Right forelimb (tissue), 1 donor: ENCODE data around the gene PDGFC.

Experiments
- DNase-seq: peaks from one replicate; pipeline ENCODE4 v3.0.0-alpha.2; 2018

The PDGFC gene

DNA sequence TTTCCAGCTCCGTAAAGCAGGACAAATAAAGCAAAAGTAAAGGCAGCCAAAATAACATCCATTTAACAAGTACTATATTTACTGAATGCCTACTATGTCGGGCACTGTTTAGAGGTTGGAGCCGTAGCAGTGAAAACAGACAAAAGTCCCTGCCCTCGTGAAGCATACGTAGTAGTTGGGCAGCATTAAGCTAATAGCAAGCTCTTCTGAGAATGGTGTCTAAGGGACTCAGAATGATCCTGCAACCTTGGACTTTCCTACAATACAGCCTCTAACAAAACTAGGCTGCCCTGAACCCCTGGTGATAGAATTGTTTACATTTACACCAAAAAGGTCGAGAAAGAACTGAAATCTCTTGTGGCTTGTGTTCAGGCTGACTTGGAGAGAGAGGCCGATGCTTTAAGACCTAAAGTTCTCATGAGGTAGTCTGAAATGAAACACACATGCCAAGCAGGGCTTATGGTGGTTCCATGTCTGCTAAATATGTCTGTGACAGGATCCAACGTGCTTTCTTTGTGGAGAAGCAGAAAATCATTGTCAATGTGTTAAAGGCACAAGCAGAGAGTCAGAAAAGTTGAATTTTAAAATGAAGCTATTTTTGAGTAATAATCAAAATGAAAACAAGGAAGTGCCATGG lies 898 bp upstream of the PDGFC start:
- no peak for DNase-seq

DNA sequence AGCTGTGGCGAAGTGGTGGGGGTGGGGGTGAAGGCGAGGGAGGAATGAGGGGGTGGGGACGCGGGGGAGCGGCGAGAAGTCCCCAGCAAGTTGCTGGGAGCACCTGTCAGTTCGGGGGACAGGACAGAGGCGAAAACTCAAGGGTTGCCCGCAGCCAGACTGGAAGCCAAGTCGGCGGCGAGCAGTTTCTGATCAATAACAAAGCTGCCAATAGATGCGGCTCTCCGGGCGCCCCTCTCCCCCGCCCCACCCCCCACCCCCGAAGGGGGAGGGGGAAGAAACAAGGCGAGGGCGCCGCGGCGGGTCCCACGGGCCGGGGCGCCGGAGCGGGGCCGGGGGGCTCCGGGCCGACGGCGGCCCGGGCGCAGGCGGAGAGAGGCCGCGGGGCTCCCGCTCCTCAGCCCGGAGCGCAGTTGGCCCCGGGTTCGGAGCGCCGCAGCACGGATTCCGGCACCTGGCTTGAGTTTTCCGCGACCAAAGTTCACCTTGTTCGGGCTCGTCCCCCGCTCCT lies 379 bp downstream of the PDGFC start:
- DNase-seq = peak; percentile 67

DNA sequence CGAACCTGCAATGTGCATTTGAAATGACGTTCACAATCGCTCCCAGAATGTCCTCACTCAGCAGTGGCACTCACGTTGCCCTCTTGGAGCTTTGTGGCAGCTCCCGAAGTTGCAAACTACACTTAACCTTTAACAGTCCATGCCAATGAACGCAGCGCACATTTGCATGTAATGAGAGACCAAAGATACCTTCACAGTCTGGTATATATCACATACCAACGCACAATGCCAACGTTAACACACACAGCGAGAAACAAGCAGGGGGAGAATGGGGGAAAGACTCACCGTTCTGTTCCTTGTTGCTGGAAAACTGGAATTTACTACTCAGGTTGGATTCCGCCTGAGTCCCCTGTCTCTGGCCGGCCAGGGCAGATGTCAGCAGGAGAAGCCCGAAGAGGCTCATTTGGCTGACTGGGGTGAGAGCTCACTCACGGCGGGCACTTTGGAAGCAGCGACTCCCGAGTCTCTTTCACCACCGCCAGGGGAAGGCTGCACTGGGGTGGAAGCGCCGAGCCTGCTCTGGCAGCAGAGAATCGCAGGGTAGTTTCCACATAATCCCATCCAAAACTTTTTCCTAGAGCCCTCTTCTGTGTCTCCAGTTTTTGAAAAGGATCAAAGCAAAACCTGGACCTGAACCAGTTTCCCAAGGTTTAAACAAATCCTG lies 966 bp downstream of the PDGFC start:
- peak; percentile 73 for DNase-seq

DNA sequence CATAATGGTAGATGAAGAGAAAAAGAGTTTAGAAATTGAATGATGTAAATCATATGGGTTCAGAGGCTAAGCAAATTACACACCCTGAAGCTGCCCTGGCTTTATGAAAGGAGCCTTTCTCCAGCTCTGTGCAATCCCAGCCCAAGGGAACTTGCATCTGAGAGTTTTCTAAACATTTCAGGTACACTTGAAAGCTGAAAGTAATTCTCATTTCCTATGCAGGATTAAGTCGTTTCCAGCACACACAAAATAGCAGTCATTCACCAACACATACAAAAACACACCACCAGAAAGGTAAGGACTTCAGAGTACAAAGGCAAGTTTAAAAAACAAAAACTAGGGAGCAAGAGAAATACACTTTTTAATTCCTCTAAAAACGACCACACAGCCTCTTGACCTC lies 1.7 kb downstream of the PDGFC start:
- no peak for DNase-seq

DNA sequence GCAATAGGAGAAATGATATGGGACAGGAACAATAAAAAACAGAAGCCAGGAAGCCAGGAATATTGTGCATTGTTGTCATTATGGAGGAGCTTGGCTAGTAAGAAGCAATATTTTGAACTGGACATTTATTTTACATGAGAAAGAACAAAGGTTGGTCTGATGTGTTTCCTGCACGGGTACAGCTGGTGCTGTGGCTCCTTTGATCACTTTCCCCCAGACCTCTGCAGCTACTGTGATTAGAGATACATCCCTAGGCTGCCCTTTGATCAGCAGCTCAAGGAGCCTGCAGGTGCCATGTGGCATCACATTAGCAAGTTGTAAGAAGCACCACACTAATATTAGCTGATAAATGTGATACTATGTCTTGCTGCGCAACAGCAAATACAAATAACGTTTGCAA lies 2.5 kb downstream of the PDGFC start:
- no peak for DNase-seq

DNA sequence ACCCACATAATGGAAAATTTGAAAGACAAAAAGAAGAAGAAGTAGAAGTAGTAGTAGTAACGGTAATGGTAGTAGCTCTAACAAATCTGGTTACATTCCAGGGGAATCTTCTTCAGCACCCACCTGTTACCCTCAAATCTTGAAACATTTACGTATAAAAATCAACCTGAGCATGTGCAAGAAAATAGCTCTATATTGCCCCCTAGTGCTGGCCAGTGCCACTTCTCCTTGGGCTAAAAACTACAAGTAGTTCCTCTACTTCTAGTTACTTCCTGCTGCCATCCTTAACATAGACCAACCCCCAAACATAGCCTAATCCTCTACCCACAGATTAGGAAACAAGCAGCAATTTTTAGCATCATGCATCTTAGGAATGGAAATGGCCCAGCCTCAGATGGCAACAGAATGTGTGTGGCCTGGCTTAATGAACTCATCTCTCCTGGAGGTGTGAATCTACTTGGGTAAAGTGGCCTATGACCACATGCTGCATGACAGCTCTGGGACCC lies 3.1 kb downstream of the PDGFC start:
- DNase-seq = peak; percentile 63

DNA sequence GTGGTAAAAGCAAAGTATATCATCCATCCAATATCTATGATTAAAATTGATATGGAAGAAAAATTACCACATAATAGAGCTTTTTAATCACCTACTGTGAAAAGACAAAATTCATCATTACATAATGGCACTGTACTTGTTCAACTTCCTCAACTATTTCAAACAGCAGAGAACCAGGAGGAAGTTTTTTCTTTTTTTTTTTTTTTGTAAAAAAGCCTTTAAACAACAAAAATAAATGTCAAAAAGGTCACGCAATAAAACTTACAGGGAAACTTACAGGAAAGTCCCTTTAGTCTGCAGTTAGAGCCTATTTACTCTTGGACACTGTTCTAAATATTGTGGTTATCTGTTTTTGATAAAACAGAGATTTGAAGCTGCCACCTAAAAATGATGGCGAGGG lies 4.8 kb downstream of the PDGFC start:
- DNase-seq = no peak

DNA sequence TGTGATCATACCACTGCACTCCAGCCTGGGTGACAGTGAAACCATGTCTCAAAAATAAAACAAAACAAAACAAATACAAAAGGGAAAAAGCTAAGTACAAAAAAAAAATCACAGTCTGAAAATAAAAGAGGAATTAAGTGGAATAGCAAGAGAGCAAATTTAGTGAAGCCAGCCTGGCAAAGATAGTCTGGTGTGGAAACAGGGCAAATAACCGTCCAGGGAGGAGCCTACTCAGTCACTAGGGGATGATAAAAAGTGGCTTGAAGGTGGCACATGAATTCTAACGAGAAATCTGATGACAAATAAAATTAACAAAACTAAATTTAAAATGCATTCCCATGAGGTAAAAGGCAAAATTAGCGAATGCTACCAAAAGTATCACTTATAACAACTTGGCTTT lies 8.2 kb downstream of the PDGFC start:
- no peak for DNase-seq

DNA sequence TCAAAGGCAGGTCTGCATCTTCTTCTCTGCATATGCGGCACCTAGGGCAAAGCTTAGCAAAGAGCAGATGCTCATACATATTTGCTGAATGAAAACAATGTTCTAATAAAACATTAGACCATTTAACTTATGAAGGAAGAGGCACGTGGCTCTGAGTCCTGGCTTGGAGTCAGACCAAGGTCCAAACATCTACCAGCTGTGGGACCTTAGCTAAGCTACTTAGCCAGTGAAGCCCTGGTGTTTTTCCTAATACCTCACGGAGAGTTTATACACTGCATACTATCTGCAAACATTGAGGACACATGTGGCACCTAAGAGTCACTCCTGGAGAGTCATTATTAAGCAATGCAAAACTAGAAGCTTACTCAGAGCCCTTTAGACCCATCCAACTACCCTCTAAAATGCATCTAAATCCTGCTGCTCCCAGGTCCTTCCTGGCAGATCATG lies 9.0 kb downstream of the PDGFC start:
- no peak for DNase-seq

DNA sequence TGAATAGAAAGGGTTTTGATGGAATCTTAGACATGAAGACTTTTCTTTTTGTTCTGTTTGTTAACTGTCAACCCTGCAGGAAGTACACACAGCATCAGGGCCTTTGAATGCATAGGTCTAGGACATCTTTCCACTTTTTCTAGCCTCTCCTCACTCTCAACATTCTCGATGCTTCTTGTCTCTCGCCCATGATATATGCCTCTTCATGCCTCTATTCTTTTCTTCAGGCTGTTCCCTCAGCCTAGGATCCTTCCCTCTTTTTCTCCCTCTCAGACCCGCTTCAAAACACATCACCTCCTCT lies 9.6 kb downstream of the PDGFC start:
- DNase-seq = no peak

DNA sequence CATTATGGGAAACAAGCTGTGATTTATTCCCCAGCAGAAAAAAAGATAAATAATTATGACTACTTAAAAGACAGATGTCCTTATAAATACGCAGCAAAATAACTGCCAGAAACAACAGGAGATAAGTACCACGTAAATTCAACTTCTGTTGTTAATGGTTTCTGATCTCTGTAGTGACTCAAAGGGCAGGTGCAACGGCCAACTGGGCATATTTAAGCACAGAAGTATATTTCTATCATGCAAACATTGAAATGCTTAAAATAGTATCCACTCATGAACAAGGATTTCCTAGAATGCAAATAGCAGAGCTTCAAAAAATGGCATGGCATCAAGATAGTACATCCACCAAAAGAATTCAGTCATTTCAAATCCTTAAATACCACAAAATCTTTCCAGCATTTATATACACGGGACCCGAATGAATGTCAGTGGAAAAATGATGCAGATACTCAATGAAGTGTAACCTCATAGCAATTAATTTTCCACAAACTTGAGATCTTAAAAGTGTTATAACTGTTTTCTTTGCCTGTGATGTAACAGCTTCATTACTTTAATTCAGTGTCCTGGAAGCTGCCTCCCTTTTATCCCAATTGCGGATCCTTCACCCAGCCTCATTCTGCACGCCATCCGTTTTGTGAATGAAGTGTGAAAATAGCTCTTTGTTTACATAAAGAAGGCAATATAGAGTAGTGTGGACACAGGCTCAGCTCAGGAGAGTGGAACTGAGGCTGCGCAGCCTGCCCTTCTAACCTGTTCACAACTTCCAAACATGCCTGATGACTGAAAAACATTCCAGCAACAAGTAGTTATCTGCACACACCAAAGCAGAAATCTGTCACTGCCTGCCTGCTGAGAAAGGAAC lies 10.2 kb downstream of the PDGFC start:
- DNase-seq = no peak

DNA sequence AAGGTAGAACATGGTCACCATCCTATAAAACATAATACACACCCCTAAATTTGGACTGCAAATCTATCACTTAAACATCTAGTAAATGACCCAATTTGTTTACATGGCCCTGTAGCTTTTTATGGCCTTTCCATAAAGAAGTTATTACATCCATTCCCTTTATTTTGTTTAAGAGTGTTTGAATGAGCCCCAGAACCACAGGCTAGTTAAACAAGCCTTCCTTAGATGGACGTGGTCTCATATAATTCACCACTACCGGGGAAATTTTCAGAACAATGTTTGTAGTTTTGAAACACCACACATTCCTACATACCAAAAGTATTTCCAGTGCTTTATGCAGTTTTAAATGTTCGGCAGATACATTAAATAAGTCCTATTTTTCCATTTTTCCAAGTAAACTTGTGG lies 12.3 kb downstream of the PDGFC start:
- no peak for DNase-seq

DNA sequence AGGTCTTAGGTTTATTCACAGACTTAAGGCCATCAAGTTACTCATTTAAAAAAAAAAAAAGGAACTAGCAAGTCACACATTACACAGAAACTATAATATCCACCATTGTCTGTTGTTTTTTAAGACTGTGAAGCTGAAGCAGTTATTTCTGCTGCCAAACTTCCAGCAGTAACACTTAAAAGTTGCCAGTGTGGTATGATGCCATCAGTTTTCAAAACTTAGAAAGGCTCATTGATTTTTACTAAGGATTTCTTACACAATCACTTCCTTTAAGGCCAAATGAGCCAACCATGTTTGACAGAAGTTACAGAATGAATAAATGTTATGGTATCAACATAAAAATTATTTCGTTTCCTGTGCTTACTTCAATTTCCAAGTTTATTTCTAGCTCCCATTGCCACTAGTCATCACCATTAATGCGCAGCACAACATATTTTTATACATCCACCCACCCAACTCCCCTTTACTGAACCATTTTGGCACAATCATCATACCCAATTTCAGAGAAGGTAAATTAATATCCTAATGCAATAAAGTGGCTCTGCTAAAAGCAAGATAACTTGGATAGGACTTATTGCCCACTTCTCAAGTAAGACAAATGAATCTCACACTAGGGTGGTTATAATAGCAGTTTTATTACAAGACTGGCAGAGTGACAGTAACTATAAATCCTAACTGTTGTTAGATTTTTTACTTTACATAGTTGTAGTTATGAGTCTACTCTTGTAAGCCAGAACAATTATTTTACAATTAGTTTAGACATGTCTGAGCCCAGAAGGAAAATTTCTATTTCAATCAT lies 13.1 kb downstream of the PDGFC start:
- DNase-seq = no peak

DNA sequence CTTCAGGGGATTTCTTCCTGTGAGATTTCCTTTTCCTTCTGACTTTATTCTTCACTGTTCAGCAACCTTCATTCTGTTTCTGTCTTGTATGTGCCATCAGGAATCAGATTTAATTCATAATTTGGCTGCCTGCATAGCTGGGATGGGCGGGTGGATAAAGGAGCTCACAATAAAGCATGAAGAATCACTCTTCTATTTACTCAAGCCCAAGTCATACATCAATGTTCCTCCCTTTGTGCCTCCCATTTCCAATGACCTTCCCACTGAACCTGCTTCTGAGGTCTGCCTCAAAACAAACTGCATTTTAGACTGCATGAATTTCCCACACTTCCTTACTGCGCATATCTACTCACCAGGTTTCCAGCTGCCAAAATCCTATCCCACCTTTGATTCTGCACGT lies 14.0 kb downstream of the PDGFC start:
- no peak for DNase-seq

DNA sequence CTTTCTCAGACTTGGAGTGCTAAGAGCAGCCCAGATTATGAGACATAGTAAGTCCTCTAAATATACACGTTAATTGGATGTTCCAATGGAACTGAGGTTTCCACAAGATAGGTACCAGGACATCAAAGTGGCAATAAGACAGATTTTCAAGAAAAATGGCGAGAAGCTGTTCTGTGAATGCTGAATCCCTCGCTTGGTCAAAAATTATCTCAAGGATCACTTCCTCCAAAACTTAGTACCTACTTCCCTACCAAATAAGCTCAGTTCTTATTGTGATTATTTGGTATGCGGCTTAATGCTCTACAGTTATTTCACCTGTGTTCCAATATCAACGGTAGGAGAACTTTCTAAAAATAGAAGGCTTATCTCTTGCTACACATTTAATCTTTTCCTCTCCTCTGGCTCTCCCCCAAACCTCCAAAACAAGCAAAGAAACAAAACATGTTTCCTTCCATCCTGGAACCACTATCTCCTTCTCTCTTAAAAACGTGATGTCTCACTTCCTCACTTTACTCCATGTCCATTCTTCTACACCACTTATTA lies 14.7 kb downstream of the PDGFC start:
- no peak for DNase-seq

DNA sequence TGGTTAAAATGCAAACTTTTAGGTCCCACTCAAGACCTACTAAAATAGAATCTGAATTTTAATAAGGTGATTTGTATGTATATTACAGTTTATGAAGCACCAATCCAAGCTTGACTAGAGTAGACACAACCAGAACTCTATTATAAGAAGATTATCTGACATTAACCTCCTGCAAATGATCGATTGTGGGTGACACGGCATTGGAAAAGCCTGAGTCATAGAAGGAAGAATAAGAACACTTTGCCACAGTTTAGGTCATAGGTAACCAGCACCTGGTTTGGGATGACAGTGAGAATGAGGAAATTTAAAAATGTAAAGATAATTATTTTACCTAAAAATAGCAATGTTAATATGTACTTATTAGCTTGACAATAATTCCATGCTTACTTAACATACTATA lies 15.2 kb downstream of the PDGFC start:
- DNase-seq = no peak

DNA sequence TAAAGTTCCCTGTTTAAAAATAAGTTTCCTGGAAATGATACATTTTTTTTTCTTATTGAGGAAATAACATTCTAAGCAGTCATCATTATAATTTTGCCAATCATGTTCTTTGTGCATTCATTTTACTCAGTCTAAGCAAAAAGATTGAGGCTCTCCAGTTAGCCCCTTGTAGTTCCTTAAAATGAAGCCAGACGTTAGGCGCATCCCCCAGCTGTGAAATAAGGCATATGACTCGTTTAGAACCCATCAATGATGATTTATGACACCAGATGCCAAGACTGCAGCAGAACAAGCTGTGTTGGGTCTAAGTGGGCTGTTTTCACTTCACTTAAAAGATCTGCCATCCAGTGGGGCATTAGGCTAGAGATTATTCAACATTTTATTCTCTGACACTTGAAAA lies 17.0 kb downstream of the PDGFC start:
- no peak for DNase-seq

DNA sequence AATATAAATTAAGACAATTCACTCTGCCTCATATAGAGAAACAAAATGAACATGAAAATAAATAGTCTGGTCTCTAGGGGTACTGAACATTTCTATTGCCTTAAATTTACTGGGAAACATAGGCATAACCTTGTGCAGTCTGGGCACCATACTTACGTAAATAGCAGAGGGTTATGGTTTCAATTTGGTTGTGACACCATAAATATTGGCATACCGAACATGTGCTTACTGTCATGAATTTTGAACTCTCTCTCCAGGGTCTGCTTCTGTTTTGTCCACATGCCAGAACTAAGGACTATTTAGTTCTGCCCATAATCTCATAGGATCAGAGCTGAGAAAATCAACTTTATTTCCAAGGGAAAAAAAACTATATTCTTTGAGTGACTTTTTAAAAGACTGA lies 17.6 kb downstream of the PDGFC start:
- DNase-seq = no peak

DNA sequence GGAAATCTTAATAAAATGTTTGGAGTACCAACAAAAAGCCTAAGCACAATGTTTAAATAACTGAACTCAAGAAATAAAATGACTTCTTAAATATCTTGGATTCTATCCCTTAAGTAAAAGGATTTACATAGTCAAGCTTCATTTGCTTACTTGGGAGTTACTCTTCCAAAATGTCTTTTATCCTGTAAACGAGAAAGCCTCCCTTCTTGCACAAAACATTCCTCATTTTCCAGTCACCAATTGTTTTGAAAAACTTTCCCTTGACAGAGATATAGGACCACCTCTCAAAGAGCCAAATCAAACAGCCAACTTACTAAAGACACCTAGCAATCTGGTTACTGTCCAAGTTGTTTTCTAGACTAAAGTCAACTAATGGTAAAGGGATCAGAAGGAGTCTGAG lies 18.6 kb downstream of the PDGFC start:
- no peak for DNase-seq

DNA sequence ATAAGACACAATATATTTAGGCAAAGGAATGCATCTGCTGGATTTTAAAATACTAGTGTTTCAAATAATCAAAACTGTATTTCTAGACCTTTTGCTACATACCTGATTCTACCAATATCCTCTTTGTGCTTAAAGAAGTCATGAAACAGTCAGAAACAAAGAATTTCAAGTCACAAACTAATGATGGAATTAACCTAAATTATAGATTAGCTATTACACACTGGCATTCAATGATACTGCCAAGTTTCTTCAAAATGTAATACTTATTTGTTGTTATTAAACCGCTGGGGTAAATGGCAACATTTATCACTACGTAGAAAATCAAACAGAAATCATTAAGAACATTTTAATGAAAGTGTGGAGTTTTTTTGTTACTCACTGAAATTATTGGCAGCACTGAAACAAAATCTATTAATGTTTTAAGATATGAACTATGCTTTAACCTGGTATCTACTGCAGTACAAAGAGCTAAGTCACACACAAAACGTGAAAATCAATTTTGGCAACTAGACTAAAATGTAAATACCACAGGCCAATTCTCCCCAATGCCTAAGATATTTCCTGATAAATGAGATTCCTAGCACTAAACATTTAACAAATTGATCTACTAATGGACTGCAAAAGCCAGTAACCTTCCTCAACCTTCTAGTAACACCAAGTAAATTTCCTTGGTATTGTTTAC lies 19.4 kb downstream of the PDGFC start:
- no peak for DNase-seq

DNA sequence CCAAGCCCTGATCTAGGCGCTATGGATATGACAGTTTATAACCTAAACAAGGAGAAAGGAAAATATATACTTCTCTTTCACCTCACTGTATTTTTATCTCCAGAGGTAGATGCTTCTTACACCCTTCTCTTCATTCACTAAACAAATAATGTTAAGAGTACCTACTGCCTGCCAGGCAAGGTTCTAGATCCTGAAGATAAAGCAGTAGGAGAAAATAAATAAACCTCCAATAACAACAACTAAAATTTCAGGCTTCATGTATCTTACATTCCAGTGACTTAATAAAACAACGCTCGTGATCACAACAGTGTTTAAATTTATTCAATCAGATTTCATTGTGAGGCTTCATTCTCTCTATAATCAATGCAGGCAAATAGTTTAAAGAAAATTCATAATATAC lies 20.7 kb downstream of the PDGFC start:
- DNase-seq = no peak

DNA sequence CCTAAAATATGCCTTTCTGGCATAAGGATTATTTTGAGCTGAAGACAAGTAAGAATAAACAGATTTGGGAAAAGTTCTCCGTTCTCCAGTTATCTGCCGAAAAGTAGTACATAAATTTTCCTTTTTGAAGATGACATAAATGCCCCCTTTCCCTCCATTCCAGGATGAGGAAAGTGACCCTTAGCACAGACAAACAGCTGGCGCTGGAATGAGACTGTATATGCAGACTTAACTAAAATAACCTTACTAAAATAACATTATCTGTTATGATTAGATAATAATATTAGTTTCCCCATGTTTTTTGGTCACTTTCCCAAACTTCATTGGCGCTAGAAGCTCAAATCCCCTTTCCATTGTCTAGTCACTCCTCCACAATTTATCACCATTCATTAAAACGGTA lies 21.5 kb downstream of the PDGFC start:
- DNase-seq = no peak
